Uterus (tissue), 2 donors: Measurements from ENCODE around the gene DEAF1.

Experiments
- CTCF ChIP-seq, 4 experiments: fragments of 200-600 bp in 2 of 4; fragments of 450-650 bp in 2 of 4; sonication (generic) in 2 of 4; IDR thresholded peaks; one replicate each; pipeline ENCODE4 v1.5.1; 2016 to 2019; ENCODE audit warnings: antibody characterized with exemption in 4 of 4, mild to moderate bottlenecking in 2 of 4, moderate library complexity in 1 of 4
- POLR2A ChIP-seq, 2 donors: fragments of 450-650 bp; IDR thresholded peaks; one replicate each; pipeline ENCODE4 v1.6.1; 2016; ENCODE audit warnings: antibody characterized with exemption in 2 of 2, mild to moderate bottlenecking in 1 of 2, moderate library complexity in 1 of 2

DNA sequence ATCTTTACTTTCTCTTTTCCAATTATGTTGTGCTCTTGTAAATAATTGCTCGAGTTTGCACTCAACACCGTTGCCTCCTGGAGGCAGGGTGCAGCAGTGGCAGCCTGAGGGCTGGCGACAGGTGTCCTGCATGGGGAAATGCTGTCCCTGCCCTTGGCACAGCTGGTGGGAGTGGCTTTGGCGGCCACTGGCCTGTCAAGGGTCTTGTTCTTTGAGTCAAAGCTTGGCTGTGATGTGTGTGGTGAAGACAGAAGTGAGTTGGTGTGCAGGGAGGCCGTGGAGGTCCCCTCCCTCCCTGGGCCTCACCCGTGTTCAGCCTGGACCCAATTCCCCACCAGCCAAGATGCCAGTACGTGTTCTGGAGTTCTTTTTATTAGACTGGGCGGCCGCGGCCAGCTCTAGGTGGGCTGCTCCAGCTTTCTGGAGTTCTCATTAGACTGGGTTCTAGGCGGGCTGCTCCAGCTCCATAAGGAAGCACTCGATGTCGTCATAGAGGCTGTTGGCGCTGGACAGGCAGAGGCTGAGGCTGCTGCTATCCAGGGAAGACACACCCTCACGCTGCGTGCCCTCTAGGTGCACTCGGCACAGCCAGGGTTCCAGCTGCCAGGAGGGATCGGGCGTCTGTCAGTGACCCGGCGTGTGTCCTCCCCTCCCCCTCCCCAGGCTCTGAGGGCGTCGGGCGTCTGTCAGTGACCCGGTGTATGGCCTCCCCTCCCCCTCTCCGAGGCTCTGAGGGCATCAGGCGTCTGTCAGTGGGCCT, 82.6 kb downstream of the DEAF1 start:
- TF ChIP-seq CTCF (IDR thresholded peaks at IDR 0.05) = no peak
- no peak for TF ChIP-seq POLR2A (IDR thresholded peaks at IDR 0.05)
